ENCODE results near the gene KLK14. TPM values are rescaled to one million over a fixed set of nuclear protein-coding genes. Genes with fewer than 3 reads are reported as not detected.

The KLK14 gene
- total RNA-seq, 1 donor from 2014 or later = 0.23 TPM

GRCh38 chr19:51063664-51064063 is 19.0 kb downstream of the KLK14 start:
- TF ChIP-seq EZH2 (IDR thresholded peaks at IDR 0.05; ENCODE audit: insufficient read depth, low read length) (no peak), CTCF (IDR thresholded peaks at IDR 0.05; ENCODE audit: insufficient read depth, low read depth, low read length) (no peak)
- no peak overlapping the region for H2AFZ ChIP-seq (ENCODE audit: low read depth, low read length)
- H3K79me2 ChIP-seq (ENCODE audit: insufficient read depth, low read length) = no peaks in the 10 kb centered on the region
- Mint-ChIP-seq H3K4me3 (ENCODE audit: unreplicated experiment) (no peak overlapping the region), H3K27ac (ENCODE audit: unreplicated experiment) (no peak overlapping the region), H3K36me3 (ENCODE audit: low read depth, unreplicated experiment) (no peaks in the 10 kb centered on the region), H3K9me3 (ENCODE audit: unreplicated experiment) (peaks cover 13% of the 10 kb centered on the region), H3K27me3 (ENCODE audit: low read depth, unreplicated experiment) (peaks cover 31% of the 10 kb centered on the region), H3K4me1 (ENCODE audit: low read depth, unreplicated experiment) (no peaks in the 10 kb centered on the region)
- FAIRE-seq (no peak), DNase-seq (ENCODE audit: low read depth) (no peak)
- H3K4me3 ChIP-seq (ENCODE audit: insufficient read depth, low read depth, low read length) = no peak overlapping the region
- H3K36me3 ChIP-seq (ENCODE audit: insufficient read depth, low read length) = no peaks in the 10 kb centered on the region
- no peaks in the 10 kb centered on the region for H4K20me1 ChIP-seq (ENCODE audit: insufficient read depth, low read length)
- H3K4me2 ChIP-seq (ENCODE audit: low read length) = no peak overlapping the region
- H3K27ac ChIP-seq (ENCODE audit: low read depth, low read length) = no peak overlapping the region
- no peaks in the 10 kb centered on the region for H3K9me3 ChIP-seq (ENCODE audit: insufficient read depth, low read depth, low read length)
- H3K27me3 ChIP-seq (ENCODE audit: insufficient read depth, low read length) = no peaks in the 10 kb centered on the region
- H3K9ac ChIP-seq (ENCODE audit: low read length) = no peak overlapping the region
- no peaks in the 10 kb centered on the region for H3K4me1 ChIP-seq (ENCODE audit: insufficient read depth, low read length)

- H3K79me2 ChIP-seq (ENCODE audit: insufficient read depth, low read length) = no peaks in the 10 kb centered on the region
- no peaks in the 10 kb centered on the region for H3K4me1 Mint-ChIP-seq (ENCODE audit: low read depth, unreplicated experiment)
- H3K9ac ChIP-seq (ENCODE audit: low read length) = no peak overlapping the region
- no peak overlapping the region for H3K4me2 ChIP-seq (ENCODE audit: low read length)
- H3K4me1 ChIP-seq (ENCODE audit: insufficient read depth, low read length) = no peaks in the 10 kb centered on the region
- no peak overlapping the region for H3K4me3 Mint-ChIP-seq (ENCODE audit: unreplicated experiment)
- H3K27ac Mint-ChIP-seq (ENCODE audit: unreplicated experiment) = no peak overlapping the region
- H3K36me3 ChIP-seq (ENCODE audit: insufficient read depth, low read length) = no peaks in the 10 kb centered on the region
- H3K27ac ChIP-seq (ENCODE audit: low read depth, low read length) = no peak overlapping the region
- H3K36me3 Mint-ChIP-seq (ENCODE audit: low read depth, unreplicated experiment) = no peaks in the 10 kb centered on the region
- H3K9me3 Mint-ChIP-seq (ENCODE audit: unreplicated experiment) = peaks cover 7% of the 10 kb centered on the region
- no peaks in the 10 kb centered on the region for H3K9me3 ChIP-seq (ENCODE audit: insufficient read depth, low read depth, low read length)
- TF ChIP-seq CTCF (IDR thresholded peaks at IDR 0.05; ENCODE audit: insufficient read depth, low read depth, low read length) (no peak), EZH2 (IDR thresholded peaks at IDR 0.05; ENCODE audit: insufficient read depth, low read length) (no peak)
- no peaks in the 10 kb centered on the region for H4K20me1 ChIP-seq (ENCODE audit: insufficient read depth, low read length)
- no peak for FAIRE-seq
- no peaks in the 10 kb centered on the region for H3K27me3 ChIP-seq (ENCODE audit: insufficient read depth, low read length)
- peaks cover 25% of the 10 kb centered on the region for H3K27me3 Mint-ChIP-seq (ENCODE audit: low read depth, unreplicated experiment)
- no peak overlapping the region for H3K4me3 ChIP-seq (ENCODE audit: insufficient read depth, low read depth, low read length)
- no peak overlapping the region for H2AFZ ChIP-seq (ENCODE audit: low read depth, low read length)
- DNase-seq (ENCODE audit: low read depth) = no peak
Measured at GRCh38 chr19:51060973-51061372, 21.7 kb downstream of the KLK14 start.

GRCh38 chr19:51060336-51060735 is 22.4 kb downstream of the KLK14 start:
- H2AFZ ChIP-seq (ENCODE audit: low read depth, low read length) = no peak overlapping the region
- H3K9me3 Mint-ChIP-seq (ENCODE audit: unreplicated experiment) = peaks cover 8% of the 10 kb centered on the region
- no peaks in the 10 kb centered on the region for H3K4me1 Mint-ChIP-seq (ENCODE audit: low read depth, unreplicated experiment)
- H3K4me3 Mint-ChIP-seq (ENCODE audit: unreplicated experiment) = no peak overlapping the region
- no peaks in the 10 kb centered on the region for H4K20me1 ChIP-seq (ENCODE audit: insufficient read depth, low read length)
- H3K4me1 ChIP-seq (ENCODE audit: insufficient read depth, low read length) = no peaks in the 10 kb centered on the region
- FAIRE-seq (no peak), DNase-seq (ENCODE audit: low read depth) (no peak)
- TF ChIP-seq EZH2 (IDR thresholded peaks at IDR 0.05; ENCODE audit: insufficient read depth, low read length) = no peak
- TF ChIP-seq CTCF (IDR thresholded peaks at IDR 0.05; ENCODE audit: insufficient read depth, low read depth, low read length) = no peak
- H3K27me3 ChIP-seq (ENCODE audit: insufficient read depth, low read length) = no peaks in the 10 kb centered on the region
- H3K36me3 ChIP-seq (ENCODE audit: insufficient read depth, low read length) = no peaks in the 10 kb centered on the region
- no peak overlapping the region for H3K27ac Mint-ChIP-seq (ENCODE audit: unreplicated experiment)
- H3K4me2 ChIP-seq (ENCODE audit: low read length) = no peak overlapping the region
- H3K9ac ChIP-seq (ENCODE audit: low read length) = no peak overlapping the region
- no peaks in the 10 kb centered on the region for H3K79me2 ChIP-seq (ENCODE audit: insufficient read depth, low read length)
- no peak overlapping the region for H3K4me3 ChIP-seq (ENCODE audit: insufficient read depth, low read depth, low read length)
- H3K27ac ChIP-seq (ENCODE audit: low read depth, low read length) = no peak overlapping the region
- H3K9me3 ChIP-seq (ENCODE audit: insufficient read depth, low read depth, low read length) = no peaks in the 10 kb centered on the region
- H3K27me3 Mint-ChIP-seq (ENCODE audit: low read depth, unreplicated experiment) = peaks cover 23% of the 10 kb centered on the region
- no peaks in the 10 kb centered on the region for H3K36me3 Mint-ChIP-seq (ENCODE audit: low read depth, unreplicated experiment)

All from astrocyte (in vitro differentiated cells and primary cell).